Hepatocyte (in vitro differentiated cells): ENCODE measurements around the gene CHRNA1.
A peak's percentile ranks its signal among the peaks of the same experiment; 100 is the strongest.

Experiments
- CTCF ChIP-seq: fragments of 200-600 bp; sonication (generic); IDR thresholded peaks from 2 replicates; pipeline ENCODE4 v1.5.1; 2016; ENCODE audit warnings: antibody characterized with exemption, mild to moderate bottlenecking; ENCODE audit not compliant: poor library complexity
- EZH2 ChIP-seq: fragments of 200-600 bp; sonication (generic); IDR thresholded peaks from 2 replicates; pipeline ENCODE4 v1.6.1; 2016; ENCODE audit warnings: antibody characterized with exemption, mild to moderate bottlenecking, borderline replicate concordance

- TF ChIP-seq CTCF (peak; percentile 39), EZH2 (no peak)
Observed at GRCh38 chr2:174776223-174776622, 12.0 kb upstream of the CHRNA1 start.
